HEK293 (cell line): ENCODE measurements around the gene VWA3B.

ENCODE experiments used
- CTCF ChIA-PET: fragments of 350-600 bp; formaldehyde crosslinking; extraction: SDS; loops from one replicate; lab custom pipeline; 2021; ENCODE audit warnings: antibody characterized with exemption; lab: Yijun Ruan, JAX
- POLR2A ChIA-PET: fragments of 300-600 bp; formaldehyde crosslinking; extraction: SDS; loops from one replicate; lab custom pipeline; 2020; ENCODE audit warnings: antibody characterized with exemption, inconsistent platforms; lab: Yijun Ruan, JAX
- H3K27ac ChIP-seq: fragments of 200-500 bp; sonication (Bioruptor generic); 2 replicates; pipeline ENCODE4 v1.5.1; 2014; ENCODE audit warnings: low read depth, low read length, control low read depth, inconsistent platforms; ENCODE audit errors: extremely low read depth
- H3K36me3 ChIP-seq, 2 experiments: fragments of 200-500 bp in 1 of 2; sonication (Bioruptor generic) in 1 of 2; 1 replicate in 1 of 2; 2 replicates in 1 of 2; pipeline ENCODE4 v1.5.1; 2014 to 2017; ENCODE audit warnings: inconsistent platforms in 2 of 2, low read length in 2 of 2; ENCODE audit not compliant: control insufficient read depth in 2 of 2, insufficient read depth in 1 of 2
- H3K4me1 ChIP-seq: fragments of 200-500 bp; sonication (Bioruptor generic); 2 replicates; pipeline ENCODE4 v1.5.1; 2014; ENCODE audit warnings: mild to moderate bottlenecking, low read length, inconsistent platforms; ENCODE audit not compliant: control insufficient read depth, insufficient read depth
- H3K4me3 ChIP-seq: 2 replicates; pipeline ENCODE4 v1.5.1; 2011; ENCODE audit warnings: low read depth, mild to moderate bottlenecking, control low read depth, low read length, moderate library complexity
- H3K9me3 ChIP-seq: fragments of 200-500 bp; sonication (Bioruptor generic); 2 replicates; pipeline ENCODE4 v1.5.1; 2014; ENCODE audit warnings: low read depth, low read length, inconsistent platforms; ENCODE audit not compliant: control insufficient read depth, insufficient read depth
- FEZF1 ChIP-seq: fragments of 450-650 bp; formaldehyde crosslinking; IDR thresholded peaks from 2 replicates; pipeline ENCODE4 v1.5.1; 2016; ENCODE audit warnings: missing biosample characterization, missing genetic modification characterization
- GFI1B ChIP-seq: fragments of 450-650 bp; formaldehyde crosslinking; IDR thresholded peaks from 2 replicates; pipeline ENCODE4 v1.5.1; 2016; ENCODE audit warnings: missing biosample characterization, missing genetic modification characterization
- KLF1 ChIP-seq: fragments of 450-650 bp; formaldehyde crosslinking; IDR thresholded peaks from 2 replicates; pipeline ENCODE4 v1.5.1; 2016; ENCODE audit warnings: missing biosample characterization, missing genetic modification characterization
- REPIN1 ChIP-seq: fragments of 450-650 bp; formaldehyde crosslinking; IDR thresholded peaks from 2 replicates; pipeline ENCODE4 v1.5.1; 2017; ENCODE audit warnings: missing biosample characterization, missing genetic modification characterization, low read depth
- ZBTB7A ChIP-seq: fragments of 450-650 bp; formaldehyde crosslinking; IDR thresholded peaks from 2 replicates; pipeline ENCODE4 v1.5.1; 2016; ENCODE audit warnings: low read depth, missing biosample characterization, missing genetic modification characterization
- ZFHX2 ChIP-seq: fragments of 450-650 bp; formaldehyde crosslinking; conservative IDR thresholded peaks from 2 replicates; pipeline ENCODE4 v1.5.1; 2016; ENCODE audit warnings: missing biosample characterization, missing genetic modification characterization
- ZFP3 ChIP-seq: fragments of 450-650 bp; formaldehyde crosslinking; IDR thresholded peaks from 2 replicates; pipeline ENCODE4 v1.5.1; 2016; ENCODE audit warnings: low read depth, missing biosample characterization, missing genetic modification characterization
- ZNF223 ChIP-seq: fragments of 450-650 bp; formaldehyde crosslinking; IDR thresholded peaks from 2 replicates; pipeline ENCODE4 v1.5.1; 2016; ENCODE audit warnings: missing biosample characterization, missing genetic modification characterization
- ZNF24 ChIP-seq: fragments of 450-650 bp; formaldehyde crosslinking; IDR thresholded peaks from 2 replicates; pipeline ENCODE4 v1.5.1; 2016; ENCODE audit warnings: missing biosample characterization, missing genetic modification characterization
- ZNF391 ChIP-seq: fragments of 450-650 bp; formaldehyde crosslinking; IDR thresholded peaks from 2 replicates; pipeline ENCODE4 v1.5.1; 2016; ENCODE audit warnings: low read depth, missing biosample characterization, missing genetic modification characterization, borderline replicate concordance
- ZNF473 ChIP-seq: fragments of 450-650 bp; formaldehyde crosslinking; IDR thresholded peaks from 2 replicates; pipeline ENCODE4 v1.5.1; 2017; ENCODE audit warnings: missing biosample characterization, missing genetic modification characterization
- ZNF544 ChIP-seq: fragments of 450-650 bp; formaldehyde crosslinking; IDR thresholded peaks from 2 replicates; pipeline ENCODE4 v1.5.0; 2017; ENCODE audit warnings: missing biosample characterization, missing genetic modification characterization
- ZNF549 ChIP-seq: fragments of 450-650 bp; IDR thresholded peaks from 2 replicates; pipeline ENCODE4 v1.5.1; 2018; ENCODE audit warnings: missing biosample characterization, missing genetic modification characterization, mild to moderate bottlenecking, inconsistent platforms, moderate library complexity
- ZNF621 ChIP-seq: fragments of 450-650 bp; formaldehyde crosslinking; IDR thresholded peaks from 2 replicates; pipeline ENCODE4 v1.5.1; 2017; ENCODE audit warnings: missing biosample characterization, missing genetic modification characterization
- ZNF660 ChIP-seq: fragments of 450-650 bp; IDR thresholded peaks from 2 replicates; pipeline ENCODE4 v1.5.1; 2018; ENCODE audit warnings: missing biosample characterization, mild to moderate bottlenecking, missing genetic modification characterization
- ZNF747 ChIP-seq: fragments of 450-650 bp; formaldehyde crosslinking; IDR thresholded peaks from 2 replicates; pipeline ENCODE4 v1.5.1; 2016; ENCODE audit warnings: missing biosample characterization, missing genetic modification characterization
- ZNF777 ChIP-seq: fragments of 450-650 bp; formaldehyde crosslinking; IDR thresholded peaks from 2 replicates; pipeline ENCODE4 v1.5.1; 2017; ENCODE audit warnings: missing biosample characterization, missing genetic modification characterization, borderline replicate concordance
- ZNF792 ChIP-seq: fragments of 450-650 bp; formaldehyde crosslinking; IDR thresholded peaks from 2 replicates; pipeline ENCODE4 v1.5.1; 2016; ENCODE audit warnings: missing biosample characterization, missing genetic modification characterization
- TF ChIP-seq, protein P1 (sequence below): fragments of 450-650 bp; formaldehyde crosslinking; IDR thresholded peaks from 2 replicates; pipeline ENCODE4 v1.5.1; 2016; ENCODE audit warnings: missing biosample characterization, missing genetic modification characterization
- TF ChIP-seq, protein P2 (sequence below): fragments of 450-650 bp; formaldehyde crosslinking; IDR thresholded peaks from 2 replicates; pipeline ENCODE4 v1.5.1; 2016; ENCODE audit warnings: missing biosample characterization, missing genetic modification characterization, low read depth
- TF ChIP-seq, protein P3 (sequence below): fragments of 450-650 bp; formaldehyde crosslinking; IDR thresholded peaks from 2 replicates; pipeline ENCODE4 v1.5.1; 2016; ENCODE audit warnings: missing biosample characterization, missing genetic modification characterization
- TF ChIP-seq, protein P4 (sequence below): fragments of 450-650 bp; formaldehyde crosslinking; IDR thresholded peaks from 2 replicates; pipeline ENCODE4 v1.5.1; 2016; ENCODE audit warnings: missing biosample characterization, missing genetic modification characterization

The VWA3B gene

DNA sequence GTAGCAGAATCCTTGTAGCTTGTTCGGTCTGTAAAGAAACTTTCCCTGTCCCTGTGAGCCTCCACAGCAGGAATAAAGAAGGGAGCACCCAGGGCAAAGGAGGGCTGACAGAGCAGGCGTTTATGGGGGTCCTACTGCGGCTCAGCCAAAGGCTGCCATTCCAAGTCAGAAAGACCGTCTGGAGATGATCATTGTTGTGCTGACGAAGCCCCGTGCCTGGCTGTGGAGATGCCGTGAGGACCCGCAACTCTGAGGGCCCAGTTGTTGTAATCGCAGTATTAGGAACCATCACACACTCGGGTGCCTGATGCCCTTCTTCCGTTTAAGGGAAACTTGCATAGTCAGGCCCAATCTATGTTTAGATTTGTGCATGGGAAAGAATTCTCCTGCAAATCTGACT is 16.9 kb upstream of the VWA3B start:
- Histone ChIP-seq H3K9me3 (no peaks in the 10 kb centered on the region), H3K4me3 (no peak overlapping the region), H3K4me1 (no peaks in the 10 kb centered on the region), H3K36me3 (no peaks in the 10 kb centered on the region), H3K27ac (no peak overlapping the region)
- ChIA-PET POLR2A (no interaction called here), CTCF (interaction anchor here (0.7 to 1.2 kb wide), 2 partner anchors 11 to 151 kb away, joined by 3 read pairs; no protein-coding TSS in a partner anchor)
- no peak for TF ChIP-seq FEZF1 (tag by site-specific recombination)
- TF ChIP-seq ZFHX2, result no peak
- TF ChIP-seq GFI1B, result no peak
- no peak for TF ChIP-seq ZFP3 (tag by site-specific recombination)
- no peak for TF ChIP-seq ZNF473 (tag by site-specific recombination)
- TF ChIP-seq, protein P1, sequence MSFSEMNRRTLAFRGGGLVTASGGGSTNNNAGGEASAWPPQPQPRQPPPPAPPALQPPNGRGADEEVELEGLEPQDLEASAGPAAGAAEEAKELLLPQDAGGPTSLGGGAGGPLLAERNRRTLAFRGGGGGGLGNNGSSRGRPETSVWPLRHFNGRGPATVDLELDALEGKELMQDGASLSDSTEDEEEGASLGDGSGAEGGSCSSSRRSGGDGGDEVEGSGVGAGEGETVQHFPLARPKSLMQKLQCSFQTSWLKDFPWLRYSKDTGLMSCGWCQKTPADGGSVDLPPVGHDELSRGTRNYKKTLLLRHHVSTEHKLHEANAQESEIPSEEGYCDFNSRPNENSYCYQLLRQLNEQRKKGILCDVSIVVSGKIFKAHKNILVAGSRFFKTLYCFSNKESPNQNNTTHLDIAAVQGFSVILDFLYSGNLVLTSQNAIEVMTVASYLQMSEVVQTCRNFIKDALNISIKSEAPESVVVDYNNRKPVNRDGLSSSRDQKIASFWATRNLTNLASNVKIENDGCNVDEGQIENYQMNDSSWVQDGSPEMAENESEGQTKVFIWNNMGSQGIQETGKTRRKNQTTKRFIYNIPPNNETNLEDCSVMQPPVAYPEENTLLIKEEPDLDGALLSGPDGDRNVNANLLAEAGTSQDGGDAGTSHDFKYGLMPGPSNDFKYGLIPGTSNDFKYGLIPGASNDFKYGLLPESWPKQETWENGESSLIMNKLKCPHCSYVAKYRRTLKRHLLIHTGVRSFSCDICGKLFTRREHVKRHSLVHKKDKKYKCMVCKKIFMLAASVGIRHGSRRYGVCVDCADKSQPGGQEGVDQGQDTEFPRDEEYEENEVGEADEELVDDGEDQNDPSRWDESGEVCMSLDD (tag by site-specific recombination), result no peak
- no peak for TF ChIP-seq ZNF391 (tag by site-specific recombination)
- no peak for TF ChIP-seq ZNF549 (tag by site-specific recombination)
- no peak for TF ChIP-seq ZNF660
- TF ChIP-seq ZNF747 (tag by site-specific recombination), result no peak
- no peak for TF ChIP-seq ZNF792 (tag by site-specific recombination)
- TF ChIP-seq ZNF621 (tag by site-specific recombination), result no peak

DNA sequence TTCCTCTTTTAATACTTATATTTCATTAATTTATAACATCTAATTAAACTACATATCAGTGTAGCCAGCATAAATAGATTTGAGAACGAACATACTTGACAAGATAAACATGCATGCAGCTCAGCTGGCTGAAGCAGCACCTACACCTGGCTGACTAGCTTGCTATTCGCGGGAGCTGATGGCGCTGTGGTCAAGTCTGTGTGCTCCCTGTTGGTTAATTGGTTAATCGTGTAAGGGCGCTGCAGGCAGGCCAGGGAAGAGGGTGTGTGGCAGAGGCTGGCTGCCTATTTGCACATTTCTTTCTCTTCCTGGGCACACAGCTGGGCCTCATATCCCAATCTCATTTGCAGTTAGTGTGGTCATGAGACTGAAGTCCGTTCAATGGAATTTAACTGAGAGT is 14.5 kb upstream of the VWA3B start:
- no peak overlapping the region for H3K27ac ChIP-seq
- TF ChIP-seq ZNF223 (tag by site-specific recombination) (no peak), ZNF777 (tag by site-specific recombination) (no peak), ZNF24 (tag by site-specific recombination) (no peak), REPIN1 (tag by site-specific recombination) (no peak), ZBTB7A (no peak), ZNF544 (tag by site-specific recombination) (no peak), KLF1 (tag by site-specific recombination) (no peak)
- TF ChIP-seq, protein P2, sequence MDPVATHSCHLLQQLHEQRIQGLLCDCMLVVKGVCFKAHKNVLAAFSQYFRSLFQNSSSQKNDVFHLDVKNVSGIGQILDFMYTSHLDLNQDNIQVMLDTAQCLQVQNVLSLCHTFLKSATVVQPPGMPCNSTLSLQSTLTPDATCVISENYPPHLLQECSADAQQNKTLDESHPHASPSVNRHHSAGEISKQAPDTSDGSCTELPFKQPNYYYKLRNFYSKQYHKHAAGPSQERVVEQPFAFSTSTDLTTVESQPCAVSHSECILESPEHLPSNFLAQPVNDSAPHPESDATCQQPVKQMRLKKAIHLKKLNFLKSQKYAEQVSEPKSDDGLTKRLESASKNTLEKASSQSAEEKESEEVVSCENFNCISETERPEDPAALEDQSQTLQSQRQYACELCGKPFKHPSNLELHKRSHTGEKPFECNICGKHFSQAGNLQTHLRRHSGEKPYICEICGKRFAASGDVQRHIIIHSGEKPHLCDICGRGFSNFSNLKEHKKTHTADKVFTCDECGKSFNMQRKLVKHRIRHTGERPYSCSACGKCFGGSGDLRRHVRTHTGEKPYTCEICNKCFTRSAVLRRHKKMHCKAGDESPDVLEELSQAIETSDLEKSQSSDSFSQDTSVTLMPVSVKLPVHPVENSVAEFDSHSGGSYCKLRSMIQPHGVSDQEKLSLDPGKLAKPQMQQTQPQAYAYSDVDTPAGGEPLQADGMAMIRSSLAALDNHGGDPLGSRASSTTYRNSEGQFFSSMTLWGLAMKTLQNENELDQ (tag by site-specific recombination), result no peak
- TF ChIP-seq, protein P3, sequence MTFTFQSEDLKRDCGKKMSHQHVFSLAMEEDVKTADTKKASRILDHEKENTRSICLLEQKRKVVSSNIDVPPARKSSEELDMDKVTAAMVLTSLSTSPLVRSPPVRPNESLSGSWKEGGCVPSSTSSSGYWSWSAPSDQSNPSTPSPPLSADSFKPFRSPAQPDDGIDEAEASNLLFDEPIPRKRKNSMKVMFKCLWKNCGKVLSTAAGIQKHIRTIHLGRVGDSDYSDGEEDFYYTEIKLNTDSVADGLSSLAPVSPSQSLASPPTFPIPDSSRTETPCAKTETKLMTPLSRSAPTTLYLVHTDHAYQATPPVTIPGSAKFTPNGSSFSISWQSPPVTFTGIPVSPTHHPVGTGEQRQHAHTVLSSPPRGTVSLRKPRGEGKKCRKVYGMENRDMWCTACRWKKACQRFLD (tag by site-specific recombination), result no peak
- TF ChIP-seq, protein P4, sequence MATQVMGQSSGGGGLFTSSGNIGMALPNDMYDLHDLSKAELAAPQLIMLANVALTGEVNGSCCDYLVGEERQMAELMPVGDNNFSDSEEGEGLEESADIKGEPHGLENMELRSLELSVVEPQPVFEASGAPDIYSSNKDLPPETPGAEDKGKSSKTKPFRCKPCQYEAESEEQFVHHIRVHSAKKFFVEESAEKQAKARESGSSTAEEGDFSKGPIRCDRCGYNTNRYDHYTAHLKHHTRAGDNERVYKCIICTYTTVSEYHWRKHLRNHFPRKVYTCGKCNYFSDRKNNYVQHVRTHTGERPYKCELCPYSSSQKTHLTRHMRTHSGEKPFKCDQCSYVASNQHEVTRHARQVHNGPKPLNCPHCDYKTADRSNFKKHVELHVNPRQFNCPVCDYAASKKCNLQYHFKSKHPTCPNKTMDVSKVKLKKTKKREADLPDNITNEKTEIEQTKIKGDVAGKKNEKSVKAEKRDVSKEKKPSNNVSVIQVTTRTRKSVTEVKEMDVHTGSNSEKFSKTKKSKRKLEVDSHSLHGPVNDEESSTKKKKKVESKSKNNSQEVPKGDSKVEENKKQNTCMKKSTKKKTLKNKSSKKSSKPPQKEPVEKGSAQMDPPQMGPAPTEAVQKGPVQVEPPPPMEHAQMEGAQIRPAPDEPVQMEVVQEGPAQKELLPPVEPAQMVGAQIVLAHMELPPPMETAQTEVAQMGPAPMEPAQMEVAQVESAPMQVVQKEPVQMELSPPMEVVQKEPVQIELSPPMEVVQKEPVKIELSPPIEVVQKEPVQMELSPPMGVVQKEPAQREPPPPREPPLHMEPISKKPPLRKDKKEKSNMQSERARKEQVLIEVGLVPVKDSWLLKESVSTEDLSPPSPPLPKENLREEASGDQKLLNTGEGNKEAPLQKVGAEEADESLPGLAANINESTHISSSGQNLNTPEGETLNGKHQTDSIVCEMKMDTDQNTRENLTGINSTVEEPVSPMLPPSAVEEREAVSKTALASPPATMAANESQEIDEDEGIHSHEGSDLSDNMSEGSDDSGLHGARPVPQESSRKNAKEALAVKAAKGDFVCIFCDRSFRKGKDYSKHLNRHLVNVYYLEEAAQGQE (tag by site-specific recombination), result no peak
- no peak overlapping the region for H3K4me3 ChIP-seq
- no peaks in the 10 kb centered on the region for H3K9me3 ChIP-seq
- no peaks in the 10 kb centered on the region for H3K36me3 ChIP-seq
- no peaks in the 10 kb centered on the region for H3K4me1 ChIP-seq
- CTCF ChIA-PET, result no interaction called here
- POLR2A ChIA-PET, result no interaction called here
